Glutamatergic neuron (in vitro differentiated cells): ENCODE results near the gene FAM120A. TPM values are rescaled to one million over a fixed set of nuclear protein-coding genes. Genes with fewer than 3 reads are reported as not detected.

Experiments
- DNase-seq: peaks from one replicate; pipeline ENCODE4 v3.0.0; 2022
- H3K27ac Mint-ChIP-seq: one replicate; pipeline ENCODE4 v1.8.0; 2020; ENCODE audit warnings: mild to moderate bottlenecking, mixed read lengths, inconsistent platforms; ENCODE audit not compliant: unreplicated experiment
- H3K27me3 Mint-ChIP-seq: one replicate; pipeline ENCODE4 v1.8.0; 2020; ENCODE audit warnings: mild to moderate bottlenecking, moderate library complexity, mixed read lengths, inconsistent platforms; ENCODE audit not compliant: unreplicated experiment
- H3K36me3 Mint-ChIP-seq: one replicate; pipeline ENCODE4 v1.8.0; 2020; ENCODE audit warnings: mild to moderate bottlenecking, mixed read lengths, inconsistent platforms; ENCODE audit not compliant: unreplicated experiment
- H3K4me1 Mint-ChIP-seq: one replicate; pipeline ENCODE4 v1.8.0; 2020; ENCODE audit warnings: mild to moderate bottlenecking, low read depth, mixed read lengths, inconsistent platforms; ENCODE audit not compliant: unreplicated experiment
- H3K4me3 Mint-ChIP-seq: one replicate; pipeline ENCODE4 v1.8.0; 2020; ENCODE audit warnings: mild to moderate bottlenecking, mixed read lengths, inconsistent platforms; ENCODE audit not compliant: unreplicated experiment
- H3K9me3 Mint-ChIP-seq: one replicate; pipeline ENCODE4 v1.8.0; 2020; ENCODE audit warnings: mild to moderate bottlenecking, moderate library complexity, mixed read lengths, inconsistent platforms; ENCODE audit not compliant: unreplicated experiment
- CTCF ChIP-seq: fragments of 200-600 bp; sonication (generic); IDR thresholded peaks from one replicate; pipeline ENCODE4 v1.5.0; 2021; ENCODE audit not compliant: partially characterized antibody, unreplicated experiment
- long read RNA-seq: library from polyadenylated mRNA; unstranded; transcript quantifications from one replicate; pipeline ENCODE4 v2.0.0, GENCODE V29; 2020; ENCODE audit not compliant: unreplicated experiment
- total RNA-seq: library from RNA; stranded (reverse); fragmentation: NEBNext Ultra II Directional; extraction: Animal tissue kit (Norgen Biotek cat#: 25700); gene quantifications from one replicate; pipeline ENCODE4 v1.2.1, GENCODE V29; 2021; ENCODE audit not compliant: unreplicated experiment

Gene FAM120A
- 32.3 TPM for total RNA-seq
- long read RNA-seq, full-length matches to known transcripts, result 1 of 4 reads
- long read RNA-seq, partial matches to known transcripts, result 0 of 4 reads
- long read RNA-seq, other reads (novel, unspliced or antisense), result 3 of 4 reads

- peaks cover 9% of the 10 kb centered on the region for H3K9me3 Mint-ChIP-seq
- peaks cover 3% of the 10 kb centered on the region for H3K4me1 Mint-ChIP-seq
- peak within 1 kb of the TSS; percentile 95 for H3K27ac Mint-ChIP-seq
- DNase-seq, result peak; percentile 70
- H3K36me3 Mint-ChIP-seq, result no peaks in the 10 kb centered on the region
- H3K27me3 Mint-ChIP-seq, result peaks cover 9% of the 10 kb centered on the region
- peak within 1 kb of the TSS; percentile 99 for H3K4me3 Mint-ChIP-seq
- TF ChIP-seq CTCF, result no peak
These were observed at the start of gene FAM120A for GRCh38 chr9:93450945-93451815. TSS of gene FAM120A (plus strand) at chr9:93451685. CDS start at chr9:93451916, 231 bp downstream.

GRCh38 chr9:93406371-93406770 lies 45.1 kb upstream of the FAM120A start:
- Mint-ChIP-seq H3K27me3 (no peaks in the 10 kb centered on the region), H3K9me3 (no peaks in the 10 kb centered on the region), H3K27ac (no peak overlapping the region), H3K4me1 (no peaks in the 10 kb centered on the region), H3K36me3 (no peaks in the 10 kb centered on the region), H3K4me3 (no peak overlapping the region)
- no peak for TF ChIP-seq CTCF
- no peak for DNase-seq

GRCh38 chr9:93413530-93413929 lies 38.0 kb upstream of the FAM120A start:
- H3K4me1 Mint-ChIP-seq, result no peaks in the 10 kb centered on the region
- H3K36me3 Mint-ChIP-seq, result peaks cover 4% of the 10 kb centered on the region
- H3K9me3 Mint-ChIP-seq, result no peaks in the 10 kb centered on the region
- no peak overlapping the region for H3K4me3 Mint-ChIP-seq
- H3K27me3 Mint-ChIP-seq, result peaks cover 1% of the 10 kb centered on the region
- no peak for DNase-seq
- no peak overlapping the region for H3K27ac Mint-ChIP-seq
- no peak for TF ChIP-seq CTCF

GRCh38 chr9:93415176-93415690 lies 36.3 kb upstream of the FAM120A start:
- Mint-ChIP-seq H3K4me3 (no peak overlapping the region), H3K9me3 (peaks cover 5% of the 10 kb centered on the region), H3K4me1 (no peaks in the 10 kb centered on the region), H3K27me3 (peaks cover 1% of the 10 kb centered on the region), H3K27ac (no peak overlapping the region), H3K36me3 (peaks cover 14% of the 10 kb centered on the region)
- DNase-seq, result no peak
- TF ChIP-seq CTCF, result no peak
